Measurements from ENCODE around the gene TNF.
A peak's percentile ranks its signal among the peaks of the same experiment; 100 is the strongest.

Gene TNF

GRCh38 chr6:31572041-31572911 lies 3.1 kb upstream of the TNF start, which contains the start of gene LTA:
LTA (plus strand) TSS chr6:31572289; CDS start chr6:31572743, 454 bp downstream.
- no peak for DNase-seq (ENCODE audit: extremely low read depth in 1 of 2, low read depth in 1 of 2)

DNA sequence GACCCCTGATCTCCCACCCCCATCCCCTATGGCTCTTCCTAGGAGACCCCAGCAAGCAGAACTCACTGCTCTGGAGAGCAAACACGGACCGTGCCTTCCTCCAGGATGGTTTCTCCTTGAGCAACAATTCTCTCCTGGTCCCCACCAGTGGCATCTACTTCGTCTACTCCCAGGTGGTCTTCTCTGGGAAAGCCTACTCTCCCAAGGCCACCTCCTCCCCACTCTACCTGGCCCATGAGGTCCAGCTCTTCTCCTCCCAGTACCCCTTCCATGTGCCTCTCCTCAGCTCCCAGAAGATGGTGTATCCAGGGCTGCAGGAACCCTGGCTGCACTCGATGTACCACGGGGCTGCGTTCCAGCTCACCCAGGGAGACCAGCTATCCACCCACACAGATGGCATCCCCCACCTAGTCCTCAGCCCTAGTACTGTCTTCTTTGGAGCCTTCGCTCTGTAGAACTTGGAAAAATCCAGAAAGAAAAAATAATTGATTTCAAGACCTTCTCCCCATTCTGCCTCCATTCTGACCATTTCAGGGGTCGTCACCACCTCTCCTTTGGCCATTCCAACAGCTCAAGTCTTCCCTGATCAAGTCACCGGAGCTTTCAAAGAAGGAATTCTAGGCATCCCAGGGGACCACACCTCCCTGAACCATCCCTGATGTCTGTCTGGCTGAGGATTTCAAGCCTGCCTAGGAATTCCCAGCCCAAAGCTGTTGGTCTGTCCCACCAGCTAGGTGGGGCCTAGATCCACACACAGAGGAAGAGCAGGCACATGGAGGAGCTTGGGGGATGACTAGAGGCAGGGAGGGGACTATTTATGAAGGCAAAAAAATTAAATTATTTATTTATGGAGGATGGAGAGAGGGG lies 1.9 kb upstream of the TNF start:
- DNase-seq (ENCODE audit: extremely low read depth in 1 of 2, low read depth in 1 of 2) = no peak

DNA sequence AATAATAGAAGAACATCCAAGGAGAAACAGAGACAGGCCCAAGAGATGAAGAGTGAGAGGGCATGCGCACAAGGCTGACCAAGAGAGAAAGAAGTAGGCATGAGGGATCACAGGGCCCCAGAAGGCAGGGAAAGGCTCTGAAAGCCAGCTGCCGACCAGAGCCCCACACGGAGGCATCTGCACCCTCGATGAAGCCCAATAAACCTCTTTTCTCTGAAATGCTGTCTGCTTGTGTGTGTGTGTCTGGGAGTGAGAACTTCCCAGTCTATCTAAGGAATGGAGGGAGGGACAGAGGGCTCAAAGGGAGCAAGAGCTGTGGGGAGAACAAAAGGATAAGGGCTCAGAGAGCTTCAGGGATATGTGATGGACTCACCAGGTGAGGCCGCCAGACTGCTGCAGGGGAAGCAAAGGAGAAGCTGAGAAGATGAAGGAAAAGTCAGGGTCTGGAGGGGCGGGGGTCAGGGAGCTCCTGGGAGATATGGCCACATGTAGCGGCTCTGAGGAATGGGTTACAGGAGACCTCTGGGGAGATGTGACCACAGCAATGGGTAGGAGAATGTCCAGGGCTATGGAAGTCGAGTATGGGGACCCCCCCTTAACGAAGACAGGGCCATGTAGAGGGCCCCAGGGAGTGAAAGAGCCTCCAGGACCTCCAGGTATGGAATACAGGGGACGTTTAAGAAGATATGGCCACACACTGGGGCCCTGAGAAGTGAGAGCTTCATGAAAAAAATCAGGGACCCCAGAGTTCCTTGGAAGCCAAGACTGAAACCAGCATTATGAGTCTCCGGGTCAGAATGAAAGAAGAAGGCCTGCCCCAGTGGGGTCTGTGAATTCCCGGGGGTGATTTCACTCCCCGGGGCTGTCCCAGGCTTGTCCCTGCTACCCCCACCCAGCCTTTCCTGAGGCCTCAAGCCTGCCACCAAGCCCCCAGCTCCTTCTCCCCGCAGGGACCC lies 981 bp upstream of the TNF start:
- DNase-seq (ENCODE audit: extremely low read depth in 1 of 2, low read depth in 1 of 2) = no peak

DNA sequence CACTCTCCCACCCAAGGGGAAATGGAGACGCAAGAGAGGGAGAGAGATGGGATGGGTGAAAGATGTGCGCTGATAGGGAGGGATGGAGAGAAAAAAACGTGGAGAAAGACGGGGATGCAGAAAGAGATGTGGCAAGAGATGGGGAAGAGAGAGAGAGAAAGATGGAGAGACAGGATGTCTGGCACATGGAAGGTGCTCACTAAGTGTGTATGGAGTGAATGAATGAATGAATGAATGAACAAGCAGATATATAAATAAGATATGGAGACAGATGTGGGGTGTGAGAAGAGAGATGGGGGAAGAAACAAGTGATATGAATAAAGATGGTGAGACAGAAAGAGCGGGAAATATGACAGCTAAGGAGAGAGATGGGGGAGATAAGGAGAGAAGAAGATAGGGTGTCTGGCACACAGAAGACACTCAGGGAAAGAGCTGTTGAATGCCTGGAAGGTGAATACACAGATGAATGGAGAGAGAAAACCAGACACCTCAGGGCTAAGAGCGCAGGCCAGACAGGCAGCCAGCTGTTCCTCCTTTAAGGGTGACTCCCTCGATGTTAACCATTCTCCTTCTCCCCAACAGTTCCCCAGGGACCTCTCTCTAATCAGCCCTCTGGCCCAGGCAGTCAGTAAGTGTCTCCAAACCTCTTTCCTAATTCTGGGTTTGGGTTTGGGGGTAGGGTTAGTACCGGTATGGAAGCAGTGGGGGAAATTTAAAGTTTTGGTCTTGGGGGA lies 754 bp downstream of the TNF start:
- no peak for DNase-seq (ENCODE audit: extremely low read depth in 1 of 2, low read depth in 1 of 2)

DNA sequence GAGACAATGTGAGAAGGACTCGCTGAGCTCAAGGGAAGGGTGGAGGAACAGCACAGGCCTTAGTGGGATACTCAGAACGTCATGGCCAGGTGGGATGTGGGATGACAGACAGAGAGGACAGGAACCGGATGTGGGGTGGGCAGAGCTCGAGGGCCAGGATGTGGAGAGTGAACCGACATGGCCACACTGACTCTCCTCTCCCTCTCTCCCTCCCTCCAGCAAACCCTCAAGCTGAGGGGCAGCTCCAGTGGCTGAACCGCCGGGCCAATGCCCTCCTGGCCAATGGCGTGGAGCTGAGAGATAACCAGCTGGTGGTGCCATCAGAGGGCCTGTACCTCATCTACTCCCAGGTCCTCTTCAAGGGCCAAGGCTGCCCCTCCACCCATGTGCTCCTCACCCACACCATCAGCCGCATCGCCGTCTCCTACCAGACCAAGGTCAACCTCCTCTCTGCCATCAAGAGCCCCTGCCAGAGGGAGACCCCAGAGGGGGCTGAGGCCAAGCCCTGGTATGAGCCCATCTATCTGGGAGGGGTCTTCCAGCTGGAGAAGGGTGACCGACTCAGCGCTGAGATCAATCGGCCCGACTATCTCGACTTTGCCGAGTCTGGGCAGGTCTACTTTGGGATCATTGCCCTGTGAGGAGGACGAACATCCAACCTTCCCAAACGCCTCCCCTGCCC lies 1.7 kb downstream of the TNF start:
- no peak for DNase-seq (ENCODE audit: extremely low read depth in 1 of 2, low read depth in 1 of 2)

DNA sequence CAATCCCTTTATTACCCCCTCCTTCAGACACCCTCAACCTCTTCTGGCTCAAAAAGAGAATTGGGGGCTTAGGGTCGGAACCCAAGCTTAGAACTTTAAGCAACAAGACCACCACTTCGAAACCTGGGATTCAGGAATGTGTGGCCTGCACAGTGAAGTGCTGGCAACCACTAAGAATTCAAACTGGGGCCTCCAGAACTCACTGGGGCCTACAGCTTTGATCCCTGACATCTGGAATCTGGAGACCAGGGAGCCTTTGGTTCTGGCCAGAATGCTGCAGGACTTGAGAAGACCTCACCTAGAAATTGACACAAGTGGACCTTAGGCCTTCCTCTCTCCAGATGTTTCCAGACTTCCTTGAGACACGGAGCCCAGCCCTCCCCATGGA lies 2.2 kb downstream of the TNF start:
- no peak for DNase-seq (ENCODE audit: extremely low read depth in 1 of 2, low read depth in 1 of 2)

- no peak for DNase-seq (ENCODE audit: extremely low read depth in 1 of 2, low read depth in 1 of 2)
Measured at GRCh38 chr6:31578184-31579118, 3.1 kb downstream of the TNF start.

DNA sequence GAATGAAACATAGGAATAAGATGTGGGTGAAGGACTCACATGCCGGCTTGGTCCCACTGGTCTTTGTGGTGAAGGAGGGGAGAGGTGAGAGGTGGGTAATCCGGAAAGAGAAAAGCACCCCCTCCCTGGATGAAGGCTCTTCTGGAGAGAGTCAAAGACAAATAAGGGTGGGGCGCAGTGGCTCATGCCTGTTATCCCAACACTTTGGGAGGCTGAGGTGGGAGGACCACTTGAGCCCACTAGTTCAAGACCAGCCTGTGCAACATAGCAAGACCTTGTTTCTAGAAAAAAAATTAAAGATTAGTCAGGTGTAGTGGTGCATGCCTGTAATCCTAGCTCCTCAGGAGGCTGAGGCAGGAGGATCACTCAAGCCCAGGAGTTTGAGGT lies 3.7 kb downstream of the TNF start:
- DNase-seq (ENCODE audit: extremely low read depth in 1 of 2, low read depth in 1 of 2) = no peak

DNA sequence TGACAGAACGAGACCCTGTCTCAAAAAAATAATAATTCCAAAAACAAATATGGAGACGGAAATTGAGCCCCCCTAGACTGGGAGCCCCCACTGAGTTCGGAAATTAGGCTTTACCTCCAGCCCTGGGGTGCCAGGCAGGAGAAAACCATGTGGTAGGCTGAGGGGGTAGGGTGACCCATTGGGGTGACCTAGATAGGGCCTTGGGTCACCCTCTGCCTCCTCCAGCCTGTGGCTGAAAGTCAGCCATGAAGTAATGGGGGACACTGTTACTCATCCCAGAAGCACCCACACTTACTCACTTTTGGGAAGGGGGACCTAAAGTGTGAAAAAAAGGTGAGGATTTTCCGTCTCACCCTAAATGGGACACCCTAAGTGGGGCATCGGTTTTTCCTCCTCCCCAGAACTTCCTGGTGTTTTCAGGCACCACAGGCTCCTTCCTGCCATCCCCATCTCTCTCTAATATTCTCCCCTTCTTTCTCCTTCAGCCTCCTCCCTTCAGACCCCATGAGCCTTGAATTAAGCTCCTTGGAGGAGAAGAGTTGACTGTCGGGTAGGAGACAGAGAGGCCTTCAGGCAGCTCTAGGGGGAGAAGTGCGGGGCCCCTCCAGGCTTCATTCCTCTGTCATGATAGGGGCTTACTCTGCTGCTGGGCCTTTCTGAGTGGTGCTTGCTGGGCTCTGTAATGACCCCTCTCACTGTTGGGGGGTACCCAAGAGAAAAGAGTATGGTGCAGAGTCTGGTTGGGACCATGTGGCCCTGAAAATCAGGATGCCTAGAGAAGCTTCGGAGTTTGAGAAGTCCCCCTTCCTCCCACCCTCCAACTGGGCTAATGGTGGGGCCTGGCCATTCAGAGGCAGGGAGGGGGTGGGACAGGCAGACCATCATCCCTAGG lies 4.4 kb downstream of the TNF start:
- no peak for DNase-seq (ENCODE audit: extremely low read depth in 1 of 2, low read depth in 1 of 2)

- DNase-seq (ENCODE audit: extremely low read depth in 1 of 2, low read depth in 1 of 2) = no peak
Measured at GRCh38 chr6:31580438-31580740, 5.0 kb downstream of the TNF start.

- DNase-seq (ENCODE audit: extremely low read depth in 1 of 2, low read depth in 1 of 2) = peak; percentile 62 to 89
Measured at GRCh38 chr6:31580807-31581433, 5.6 kb downstream of the TNF start.

GRCh38 chr6:31581434-31582229 lies 6.3 kb downstream of the TNF start:
- no peak for DNase-seq (ENCODE audit: extremely low read depth in 1 of 2, low read depth in 1 of 2)

GRCh38 chr6:31582230-31582643 lies 6.9 kb downstream of the TNF start, which contains the start of gene LTB:
LTB (minus strand) TSS chr6:31582424; CDS start chr6:31582417, 7 bp downstream.
- DNase-seq (ENCODE audit: extremely low read depth in 1 of 2, low read depth in 1 of 2) = no peak

DNA sequence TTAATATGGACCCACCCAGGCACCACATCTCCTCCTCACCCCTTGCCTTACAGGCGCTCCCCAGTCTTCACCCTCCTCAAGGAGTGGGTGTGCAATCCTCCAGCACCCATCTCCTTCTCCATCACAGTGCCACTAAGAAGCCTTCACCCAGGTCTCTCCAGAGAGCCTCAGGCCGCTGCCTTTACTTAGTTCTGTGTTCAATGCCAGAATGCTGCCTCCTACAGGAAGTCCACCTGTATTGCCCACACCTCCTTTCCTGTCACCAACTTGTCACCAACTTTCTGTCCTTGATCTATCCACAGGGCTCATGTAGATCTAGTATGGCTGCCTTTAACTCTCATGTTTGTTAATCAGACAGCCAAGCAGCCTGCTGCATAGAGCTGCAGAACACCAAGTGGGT lies 10.1 kb downstream of the TNF start:
- DNase-seq (ENCODE audit: extremely low read depth in 1 of 2, low read depth in 1 of 2) = no peak

DNA sequence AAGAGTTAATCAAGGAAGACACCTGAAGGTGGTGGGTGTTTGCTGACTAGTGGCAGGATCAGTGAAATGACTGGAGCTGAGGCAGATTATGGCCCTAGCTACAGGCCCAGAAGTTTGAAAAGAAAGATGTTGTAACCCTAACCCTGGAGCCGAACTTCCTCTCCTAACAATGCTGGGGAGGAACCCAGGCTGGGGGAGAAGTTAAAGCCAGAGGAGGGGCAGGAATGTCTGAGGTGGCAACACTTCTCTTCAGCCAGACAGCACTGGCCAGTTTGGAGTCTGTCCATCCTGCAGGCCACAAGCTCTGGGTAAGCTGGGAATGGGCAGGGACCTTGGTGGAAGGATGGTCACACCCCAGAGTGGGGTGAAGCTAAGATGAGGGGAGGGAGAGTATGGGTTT lies 10.6 kb downstream of the TNF start, which contains the start of gene LST1:
LST1 (plus strand) TSS at position 270 of the 400 bp plus-strand sequence. CDS start 1,023 bp downstream, outside the sequence.
- DNase-seq (ENCODE audit: extremely low read depth in 1 of 2, low read depth in 1 of 2) = no peak
